ENCODE measurements around the gene GRB14.
"Not testable (repeated sequence)": the region's sequence is repeated elsewhere in the genome, so short reads cannot be mapped to it uniquely, and the experiment has no call there.

Gene GRB14

GRCh38 chr2:164620873-164621763, at the start of gene GRB14:
Gene GRB14, minus strand, starts transcription at chr2:164621482. Its CDS starts 173 bp downstream, at chr2:164621309.
- no peak for DNase-seq

DNA sequence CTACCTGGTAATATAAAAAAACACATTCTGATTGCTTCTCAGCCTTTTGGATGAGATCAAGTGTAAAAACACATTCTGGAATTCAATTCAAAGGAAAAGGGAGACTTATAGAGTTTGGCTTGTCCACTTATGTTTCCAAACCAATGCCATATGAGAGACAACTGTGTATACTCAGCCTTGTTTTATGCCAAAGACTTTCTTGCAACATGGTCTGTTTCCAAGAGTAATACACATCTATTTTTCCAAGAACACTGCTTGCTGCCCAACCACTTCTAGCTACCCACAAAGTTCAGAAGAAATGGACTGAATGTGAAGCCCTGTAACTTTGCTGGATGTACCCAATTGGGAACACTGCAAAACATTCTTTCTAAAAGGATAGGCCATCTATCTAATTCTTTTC, 48.0 kb upstream of the GRB14 start:
- no peak for DNase-seq

DNA sequence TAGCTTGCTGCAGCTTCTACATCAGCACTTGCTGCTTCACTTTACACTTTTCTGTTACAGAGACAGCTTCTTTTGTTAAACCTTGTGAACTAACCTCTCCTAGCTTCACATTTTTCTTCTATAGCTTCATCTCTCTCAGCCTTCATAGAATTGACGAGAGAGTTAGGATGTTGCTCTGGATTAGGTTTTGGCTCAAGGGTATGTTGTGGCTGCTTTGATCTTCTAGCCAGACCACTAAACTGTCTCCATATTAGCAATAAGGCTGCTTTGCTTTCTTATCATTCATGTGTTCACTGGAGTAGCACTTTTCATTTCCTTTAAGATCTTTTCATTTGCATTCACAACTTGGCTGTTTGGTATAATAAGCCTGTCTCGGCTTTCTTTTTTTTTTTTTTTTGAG, 46.3 kb upstream of the GRB14 start:
- no peak for DNase-seq

DNA sequence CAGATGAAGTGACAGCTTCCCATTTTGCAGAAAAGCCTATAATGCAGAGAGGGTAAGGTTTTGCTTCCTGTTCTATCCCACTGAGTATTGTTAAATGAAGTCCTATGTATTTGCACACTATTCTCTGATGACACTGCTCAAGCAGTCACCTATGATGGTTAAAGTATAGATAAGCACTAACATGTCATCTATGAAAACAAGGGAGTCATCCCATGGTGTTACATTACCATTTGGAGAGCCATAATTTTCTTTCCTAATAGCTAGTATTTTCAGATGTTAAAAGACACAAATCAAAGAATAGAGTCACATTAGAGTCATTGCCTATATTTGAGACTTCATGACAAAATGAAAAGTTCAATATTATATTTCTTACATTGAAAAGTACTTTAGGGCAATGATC, 42.8 kb upstream of the GRB14 start:
- no peak for DNase-seq

DNA sequence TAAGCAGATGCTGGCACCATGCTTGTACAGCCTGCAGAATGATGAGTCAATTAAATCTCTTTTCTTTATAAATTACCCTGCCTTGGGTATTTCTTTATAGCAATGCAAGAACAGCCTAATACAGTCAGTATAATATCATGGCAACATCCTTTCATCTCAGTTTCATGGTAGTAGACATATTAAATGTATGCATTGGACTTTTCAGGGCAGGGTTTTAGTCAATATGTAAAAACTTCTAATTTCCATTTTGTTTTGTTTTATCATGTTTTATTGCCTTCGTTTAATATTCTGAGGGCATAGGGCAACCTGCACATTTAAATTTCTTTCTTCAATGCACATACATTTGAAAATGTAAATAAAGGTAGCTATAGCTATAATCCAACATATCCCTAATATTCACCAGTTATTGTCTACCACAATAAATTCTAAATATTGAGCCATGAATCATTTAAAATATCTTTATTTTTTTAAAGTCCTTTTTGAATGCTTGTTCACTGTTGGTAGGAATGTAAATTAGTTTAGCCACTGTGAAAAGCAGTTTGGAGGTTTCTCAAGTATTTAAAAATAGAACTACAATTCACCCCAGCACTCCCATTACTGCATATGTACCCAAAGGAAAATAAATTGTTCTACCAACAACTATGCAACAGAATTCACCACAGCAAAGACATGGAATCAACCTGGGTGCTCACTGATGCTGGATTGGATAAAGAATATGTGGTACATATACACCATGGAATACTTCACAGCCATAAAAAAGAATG, 41.8 kb upstream of the GRB14 start:
- no peak for DNase-seq

GRCh38 chr2:164662066-164662465, 40.8 kb upstream of the GRB14 start:
- no peak for DNase-seq

DNA sequence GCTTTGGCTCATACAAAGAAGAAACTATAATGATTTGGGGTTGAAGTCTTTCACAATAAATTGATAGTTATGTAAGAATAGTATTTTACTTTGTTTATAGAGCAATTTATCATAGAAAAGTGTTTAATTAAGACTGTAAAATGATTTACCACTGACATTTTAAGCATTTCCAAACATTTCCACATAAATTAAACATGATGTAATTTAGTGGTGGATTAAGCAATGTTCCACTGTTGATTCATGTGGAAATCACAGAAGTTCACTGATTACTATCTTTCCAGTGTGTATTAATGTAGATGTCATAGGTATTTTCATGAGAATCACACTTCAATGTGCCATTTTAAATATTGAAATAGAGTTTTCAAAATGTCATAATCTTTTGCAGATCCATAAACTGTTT, 40.1 kb upstream of the GRB14 start:
- no peak for DNase-seq

GRCh38 chr2:164657129-164657528, 35.8 kb upstream of the GRB14 start:
- no peak for DNase-seq

DNA sequence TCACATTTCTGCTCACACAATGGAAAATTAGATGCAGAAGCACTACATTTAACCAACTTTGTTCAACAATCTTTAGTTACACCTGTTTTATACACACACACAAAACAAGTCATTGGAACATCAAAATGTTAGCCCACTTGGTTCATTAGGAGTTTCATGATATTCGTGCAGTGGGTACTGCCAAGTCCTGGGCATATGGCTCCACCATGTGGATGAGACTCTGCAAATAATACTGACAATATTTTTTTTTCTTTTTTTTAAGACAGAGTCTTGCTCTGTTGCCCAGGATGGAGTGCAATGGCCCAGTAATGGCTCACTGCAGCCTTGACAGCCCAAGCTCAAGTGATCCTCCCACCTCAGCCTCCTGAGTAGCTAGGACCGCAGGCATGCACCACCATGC, 34.5 kb upstream of the GRB14 start:
- DNase-seq: no peak

- no peak for DNase-seq
Observed at GRCh38 chr2:164655336-164655735, 34.1 kb upstream of the GRB14 start.

GRCh38 chr2:164651361-164651760, 30.1 kb upstream of the GRB14 start:
- no peak for DNase-seq

- DNase-seq: no peak
Observed at GRCh38 chr2:164644036-164644700, 22.9 kb upstream of the GRB14 start.

DNA sequence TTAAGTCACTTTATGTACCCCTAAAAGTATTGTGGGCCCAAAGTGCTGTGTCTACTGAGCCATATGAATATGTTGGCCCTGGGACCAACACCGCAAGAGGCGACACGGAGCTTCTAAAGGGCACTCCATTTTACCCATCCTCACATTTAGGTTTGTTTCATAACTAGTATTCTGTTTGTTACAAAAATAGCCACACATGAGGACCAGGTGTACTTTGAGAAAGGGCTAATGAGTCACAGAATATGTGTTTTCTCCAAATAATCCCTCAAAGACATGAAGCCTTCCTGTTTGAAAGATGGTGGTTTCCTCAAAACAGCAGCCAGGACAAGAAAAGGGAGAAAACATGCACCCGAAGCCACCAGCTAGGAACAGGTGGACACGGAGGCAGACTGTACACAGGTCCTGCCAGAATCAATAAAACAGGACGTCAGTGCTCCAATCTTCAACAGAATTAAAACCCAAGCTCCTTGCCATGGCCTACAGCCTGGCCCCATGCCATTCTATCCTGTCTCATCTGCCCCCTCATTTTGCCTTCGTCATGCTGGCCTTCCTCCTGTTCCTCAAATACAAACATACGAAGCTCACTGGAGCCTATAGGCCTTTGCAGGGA, 21.8 kb upstream of the GRB14 start:
- DNase-seq: no peak

- DNase-seq: no peak
Observed at GRCh38 chr2:164642268-164642667, 21.0 kb upstream of the GRB14 start.

GRCh38 chr2:164628319-164628718, 7.0 kb upstream of the GRB14 start:
- DNase-seq: not testable (repeated sequence)

GRCh38 chr2:164625378-164625971, 4.2 kb upstream of the GRB14 start:
- no peak for DNase-seq

DNA sequence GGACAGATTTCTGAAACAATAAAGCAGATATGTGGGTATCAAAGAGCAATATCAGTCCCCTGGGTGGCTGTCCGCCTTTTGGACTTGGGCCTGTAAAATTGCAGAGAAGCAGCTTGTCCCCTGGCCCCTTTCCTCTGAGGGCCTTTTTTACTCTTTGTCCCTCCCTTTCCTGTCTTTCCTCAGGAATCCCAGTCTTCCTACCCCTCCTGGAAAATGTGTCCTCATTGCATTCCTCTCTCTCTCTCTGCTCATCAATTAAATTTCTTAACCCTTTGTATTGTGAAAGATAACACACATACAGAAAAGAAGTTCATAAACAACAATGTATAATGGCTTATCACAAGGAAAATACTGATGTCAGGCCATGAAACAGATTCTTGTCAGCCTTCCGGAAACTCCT, 3.0 kb upstream of the GRB14 start:
- DNase-seq: no peak

GRCh38 chr2:164622338-164623106, 1.2 kb upstream of the GRB14 start:
- no peak for DNase-seq

GRCh38 chr2:164621764-164622105, 453 bp upstream of the GRB14 start:
- DNase-seq: no peak

GRCh38 chr2:164620457-164620856, 825 bp downstream of the GRB14 start:
- DNase-seq: no peak

DNA sequence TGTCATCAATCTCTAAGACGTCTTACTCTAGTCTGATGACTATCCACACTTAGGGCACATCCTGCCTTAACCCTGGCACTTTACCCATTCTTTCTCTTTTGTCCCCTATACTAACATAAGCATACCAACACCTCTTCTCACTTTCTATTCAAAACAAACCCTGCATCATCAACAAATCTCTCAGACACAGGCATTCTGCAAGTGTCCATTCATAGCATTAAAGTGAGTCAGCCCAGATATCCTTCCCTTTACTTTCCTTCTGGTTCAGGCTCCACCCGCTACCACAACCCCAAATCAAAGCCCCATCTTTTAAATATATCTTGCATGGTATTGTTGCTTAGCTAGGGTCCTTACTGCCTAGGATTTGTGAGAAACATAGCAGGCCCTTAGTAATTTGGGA, 3.8 kb downstream of the GRB14 start:
- DNase-seq: no peak

Measured in activated naive CD4-positive, alpha-beta T cell treated with Interleukin-2 at 50 U/mL for 16 hours (primary cell).